Hepatocyte (in vitro differentiated cells): ENCODE measurements around the gene ATAT1.

Experiments
- CTCF ChIP-seq: fragments of 200-600 bp; sonication (generic); IDR thresholded peaks from 2 replicates; pipeline ENCODE4 v1.5.1; 2016; ENCODE audit warnings: antibody characterized with exemption, mild to moderate bottlenecking; ENCODE audit not compliant: poor library complexity
- EZH2 ChIP-seq: fragments of 200-600 bp; sonication (generic); IDR thresholded peaks from 2 replicates; pipeline ENCODE4 v1.6.1; 2016; ENCODE audit warnings: antibody characterized with exemption, mild to moderate bottlenecking, borderline replicate concordance
- EZH2phosphoT487 ChIP-seq: fragments of 200-600 bp; sonication (generic); IDR thresholded peaks from one replicate; pipeline ENCODE4 v1.6.1; 2018; ENCODE audit warnings: antibody characterized with exemption, mild to moderate bottlenecking, low read depth, moderate library complexity; ENCODE audit not compliant: unreplicated experiment, severe bottlenecking

- TF ChIP-seq CTCF (no peak), EZH2 (no peak), EZH2phosphoT487 (no peak)
Observed at GRCh38 chr6:30611150-30611855, 15.4 kb upstream of the ATAT1 start.
